GM23248 (cell line): ENCODE data around the gene IL19. TPM values are rescaled to one million over a fixed set of nuclear protein-coding genes. Genes with fewer than 3 reads are reported as not detected.

ENCODE experiments used
- DNase-seq: peaks from one replicate; pipeline ENCODE4 v3.0.0-alpha.2; 2015
- H2AFZ ChIP-seq: fragments of 200-600 bp; sonication (generic); 2 replicates; pipeline ENCODE4 v1.6.1; 2016; ENCODE audit warnings: antibody characterized with exemption
- H3F3A ChIP-seq: fragments of 200-600 bp; sonication (generic); 2 replicates; pipeline ENCODE4 v1.6.1; 2016; ENCODE audit warnings: mild to moderate bottlenecking, antibody characterized with exemption, mixed run types; ENCODE audit not compliant: insufficient read depth
- H3K27ac ChIP-seq: fragments of 200-600 bp; sonication (generic); 2 replicates; pipeline ENCODE4 v1.5.1; 2016; ENCODE audit warnings: mild to moderate bottlenecking
- H3K27me3 ChIP-seq: fragments of 200-600 bp; sonication (generic); replicated peaks from 2 replicates; pipeline ENCODE4 v1.6.1; 2016; ENCODE audit warnings: mild to moderate bottlenecking; ENCODE audit not compliant: insufficient read depth
- H3K36me3 ChIP-seq: fragments of 200-600 bp; sonication (generic); 2 replicates; pipeline ENCODE4 v1.6.1; 2016; ENCODE audit warnings: low read depth, mild to moderate bottlenecking
- H3K4me1 ChIP-seq: fragments of 200-600 bp; sonication (generic); 2 replicates; pipeline ENCODE4 v1.6.1; 2016; ENCODE audit warnings: mild to moderate bottlenecking; ENCODE audit not compliant: insufficient read depth
- H3K4me2 ChIP-seq: fragments of 200-600 bp; sonication (generic); one replicate; pipeline ENCODE4 v1.6.1; 2016; ENCODE audit warnings: mild to moderate bottlenecking; ENCODE audit not compliant: unreplicated experiment
- H3K4me3 ChIP-seq: fragments of 200-600 bp; sonication (generic); 2 replicates; pipeline ENCODE4 v1.5.1; 2016; ENCODE audit warnings: mild to moderate bottlenecking
- H3K79me2 ChIP-seq: fragments of 200-600 bp; sonication (generic); 2 replicates; pipeline ENCODE4 v1.6.1; 2016; ENCODE audit warnings: mild to moderate bottlenecking; ENCODE audit not compliant: insufficient read depth
- H3K9ac ChIP-seq: fragments of 200-600 bp; sonication (generic); 2 replicates; pipeline ENCODE4 v1.6.1; 2016; ENCODE audit warnings: mild to moderate bottlenecking
- H3K9me2 ChIP-seq: fragments of 200-600 bp; sonication (generic); 2 replicates; pipeline ENCODE4 v1.6.1; 2016; ENCODE audit warnings: mixed run types, mild to moderate bottlenecking, moderate library complexity; ENCODE audit not compliant: insufficient read depth
- H3K9me3 ChIP-seq: fragments of 200-600 bp; sonication (generic); one replicate; pipeline ENCODE4 v1.6.1; 2017; ENCODE audit warnings: low read depth
- H4K20me1 ChIP-seq: fragments of 200-600 bp; sonication (generic); 2 replicates; pipeline ENCODE4 v1.6.0; 2016; ENCODE audit not compliant: insufficient read depth
- EZH2 ChIP-seq: fragments of 200-600 bp; sonication (generic); IDR thresholded peaks from 2 replicates; pipeline ENCODE4 v1.6.1; 2018; ENCODE audit warnings: antibody characterized with exemption, mild to moderate bottlenecking; ENCODE audit not compliant: insufficient read depth, poor library complexity, severe bottlenecking
- EZH2phosphoT487 ChIP-seq: fragments of 200-600 bp; sonication (generic); IDR thresholded peaks from 2 replicates; pipeline ENCODE4 v1.6.1; 2018; ENCODE audit warnings: antibody characterized with exemption, moderate library complexity, mild to moderate bottlenecking, low read depth; ENCODE audit not compliant: insufficient read depth
- WGBS, 2 experiments: methylation state at CpG; one replicate each; pipeline ENCODE4 v1.1.6; 2015 to 2017; ENCODE audit warnings: low lambda C conversion rate in 2 of 2, low coverage in 1 of 2; ENCODE audit errors: missing lambda C conversion rate in 2 of 2; 5-methylcytosine and 5-hydroxymethylcytosine counted together
- in situ Hi-C: fragments of 300-500 bp; cut with MboI; formaldehyde crosslinking; loops from 2 replicates; pipeline ENCODE4 v1.15.0; 2020
- polyA plus RNA-seq: library from polyadenylated mRNA; unstranded; fragments of >200 nt; fragmentation: Nextera tagmentation; extraction: Ambion mirVana; gene quantifications from 2 replicates; pipeline ENCODE4 v1.2.1, GENCODE V29; 2016
- total RNA-seq: library from RNA; depleted of rRNA; stranded (reverse); fragments of >200 nt; shearing (Covaris generic); gene quantifications from 2 replicates; pipeline ENCODE4 v1.2.3, GENCODE V29; 2014

Gene IL19
- total and polyA plus RNA-seq, 2 experiments from 2014 or later: not detected

DNA sequence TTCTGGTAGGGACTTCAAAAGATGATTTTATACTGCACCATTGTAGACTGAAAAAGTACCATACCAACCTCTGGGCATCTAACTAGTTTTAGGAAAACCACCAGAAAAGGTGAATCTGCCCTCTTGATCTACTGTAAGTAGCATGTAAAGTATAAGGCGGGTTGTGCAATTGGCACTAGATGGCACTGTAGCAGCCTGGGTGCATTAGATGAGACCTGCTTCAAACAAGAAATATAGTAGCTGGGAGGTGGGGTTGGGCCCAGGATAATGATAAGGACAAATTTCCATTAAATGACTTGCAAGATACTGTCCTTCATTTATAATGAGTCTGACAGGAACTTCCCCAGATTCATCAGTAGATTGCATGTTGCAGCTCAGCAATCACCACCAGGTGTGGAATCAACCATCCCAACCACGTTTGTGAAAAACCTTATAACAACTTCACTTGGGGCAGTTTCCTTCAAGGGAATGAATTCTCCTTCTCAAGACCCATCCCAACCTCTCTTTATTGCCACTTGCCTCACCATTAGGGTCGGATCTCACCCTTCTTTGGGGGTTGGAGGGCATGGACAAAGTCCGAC, 39.0 kb downstream of the IL19 start:
- Histone ChIP-seq H3K4me1 (0 out of 2 replicates have a peak, but pooled peaks cover 1% of the 10 kb centered on the region), H3K4me3 (no peak overlapping the region), H3K79me2 (no peaks in the 10 kb centered on the region), H3K9ac (no peak overlapping the region), H3K9me3 (no peaks in the 10 kb centered on the region), H3K27ac (no peak overlapping the region), H3K4me2 (no peak overlapping the region), H3K9me2 (no peaks in the 10 kb centered on the region), H2AFZ (no peak overlapping the region), H3F3A (no peaks in the 10 kb centered on the region), H4K20me1 (no peaks in the 10 kb centered on the region), H3K27me3 (no peaks in the 10 kb centered on the region), H3K36me3 (no peaks in the 10 kb centered on the region)
- DNase-seq: peak; percentile 59
- in situ Hi-C loops: no loop called here
- 55 to 64% methylated on average over 4 of the region's 4 CpGs for WGBS, 2 experiments
- TF ChIP-seq EZH2phosphoT487 (no peak), EZH2 (no peak)

DNA sequence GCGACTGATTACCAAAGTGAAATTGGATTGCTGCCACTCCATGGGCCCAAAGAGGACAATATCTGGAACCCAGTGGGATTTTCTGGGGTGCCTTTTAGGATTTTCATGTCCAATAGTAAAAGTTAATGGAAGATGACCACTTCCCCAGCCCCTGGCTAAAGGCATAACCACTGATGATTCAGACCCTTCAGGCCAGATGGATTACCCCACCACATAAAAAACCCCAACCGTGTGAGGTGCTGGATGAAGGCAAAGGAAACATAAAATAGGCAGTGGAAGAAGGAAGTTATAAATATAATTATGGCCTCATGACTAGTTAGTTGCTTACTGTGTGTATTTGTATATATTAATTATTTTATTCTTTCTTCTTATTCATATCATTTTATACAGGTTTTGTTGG, 41.9 kb downstream of the IL19 start:
- Histone ChIP-seq H3K27ac (no peak overlapping the region), H3F3A (no peaks in the 10 kb centered on the region), H3K9me3 (no peaks in the 10 kb centered on the region), H3K36me3 (no peaks in the 10 kb centered on the region), H3K4me1 (0 out of 2 replicates have a peak, but pooled peaks cover 8% of the 10 kb centered on the region), H4K20me1 (no peaks in the 10 kb centered on the region), H3K4me2 (no peak overlapping the region), H3K9ac (no peak overlapping the region), H2AFZ (no peak overlapping the region), H3K27me3 (no peaks in the 10 kb centered on the region), H3K79me2 (no peaks in the 10 kb centered on the region), H3K9me2 (no peaks in the 10 kb centered on the region), H3K4me3 (no peak overlapping the region)
- no peak for TF ChIP-seq EZH2phosphoT487
- TF ChIP-seq EZH2: no peak
- in situ Hi-C loops: no loop called here
- 66 to 89% methylated on average over 2 of the region's 2 CpGs for WGBS, 2 experiments
- no peak for DNase-seq

DNA sequence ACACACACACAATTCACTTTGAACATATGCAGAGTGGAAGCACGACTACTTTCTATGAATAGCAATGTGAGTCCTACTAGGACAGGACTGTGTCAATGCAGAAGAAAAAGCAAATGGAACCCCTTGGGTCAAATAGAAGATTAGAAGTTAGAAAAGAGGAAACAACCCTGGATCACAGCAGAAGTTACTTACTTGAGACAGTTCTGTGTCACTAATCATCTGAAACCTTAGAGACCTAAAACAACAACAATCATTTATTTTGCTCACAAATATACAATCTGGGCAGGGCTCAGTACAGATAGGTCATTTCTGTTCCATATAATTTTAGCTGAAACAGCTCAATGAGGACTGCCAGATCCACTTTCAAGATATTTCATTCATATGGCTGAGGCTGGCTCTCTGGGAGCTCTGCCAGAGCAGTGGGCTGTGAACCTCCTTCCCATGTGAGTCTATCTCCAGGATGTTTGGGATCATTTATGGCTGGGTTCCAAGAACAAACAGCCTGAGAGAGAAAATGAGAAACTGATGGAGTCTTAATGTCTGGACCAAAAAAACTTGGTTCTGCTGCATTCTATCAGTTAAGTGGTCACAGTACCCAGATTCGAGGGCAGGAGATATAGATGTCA, 44.3 kb downstream of the IL19 start:
- WGBS, 2 experiments: 10 to 13% methylated on average over 2 of the region's 2 CpGs
- H3K27ac ChIP-seq: no peak overlapping the region

DNA sequence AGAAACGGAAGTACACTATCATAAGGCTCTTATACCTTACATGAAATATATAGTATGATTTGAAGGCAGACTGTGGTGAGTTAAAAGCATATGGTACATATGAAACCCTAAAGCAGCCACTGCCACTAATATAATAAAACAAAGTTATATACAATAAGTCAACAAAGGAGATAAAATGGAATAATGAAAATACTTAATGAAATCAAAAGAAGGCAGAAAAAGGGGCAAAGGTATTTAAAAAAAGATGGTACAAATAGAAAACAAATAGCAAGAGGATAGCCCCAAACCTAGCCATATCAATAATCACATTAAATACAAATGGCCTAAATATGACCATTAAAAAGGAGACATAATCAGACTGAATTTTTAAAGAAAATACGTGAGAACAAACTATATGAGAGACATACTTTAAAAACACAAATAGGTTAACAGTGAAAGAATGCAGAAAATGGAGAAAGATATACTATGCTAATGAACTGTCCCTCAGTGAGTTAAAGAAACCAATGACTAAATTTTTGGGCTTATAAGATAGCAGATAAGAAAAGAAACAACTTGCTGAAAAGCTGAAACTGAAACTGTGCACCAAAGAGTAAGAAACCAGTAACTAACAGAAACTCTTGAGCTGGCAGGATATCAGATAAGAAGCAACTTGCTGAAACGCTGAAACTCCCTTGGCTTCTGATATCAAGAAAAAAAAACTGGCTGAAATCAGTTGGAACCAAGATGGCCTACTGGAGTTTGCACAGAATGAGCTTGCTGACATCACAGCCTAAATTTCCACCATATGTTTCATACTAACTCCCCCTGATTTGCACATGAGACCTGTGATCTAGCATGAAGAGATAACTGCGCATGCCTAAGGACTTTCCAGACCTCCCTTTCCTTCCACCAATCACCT, 46.1 kb downstream of the IL19 start:
- DNase-seq: peak; percentile 23
- TF ChIP-seq EZH2: no peak
- no peak for TF ChIP-seq EZH2phosphoT487
- H3K4me2 ChIP-seq: no peak overlapping the region
- H3K27me3 ChIP-seq: no peaks in the 10 kb centered on the region
- no peaks in the 10 kb centered on the region for H3K79me2 ChIP-seq
- no peaks in the 10 kb centered on the region for H3K9me3 ChIP-seq
- in situ Hi-C loops: no loop called here
- H3K36me3 ChIP-seq: no peaks in the 10 kb centered on the region
- H3K4me1 ChIP-seq: 0 out of 2 replicates have a peak, but pooled peaks cover 8% of the 10 kb centered on the region
- WGBS, 2 experiments: 53 to 62% methylated on average over 4 of the region's 4 CpGs
- no peak overlapping the region for H3K9ac ChIP-seq
- no peak overlapping the region for H3K27ac ChIP-seq
- no peak overlapping the region for H3K4me3 ChIP-seq
- H3K9me2 ChIP-seq: no peaks in the 10 kb centered on the region
- H3F3A ChIP-seq: no peaks in the 10 kb centered on the region
- no peaks in the 10 kb centered on the region for H4K20me1 ChIP-seq
- peak overlapping the region; percentile 47 for H2AFZ ChIP-seq

More for the DNA sequence above, 44.3 kb downstream of the IL19 start:
- in situ Hi-C loops: no loop called here
- H3F3A ChIP-seq: no peaks in the 10 kb centered on the region
- H3K9me3 ChIP-seq: no peaks in the 10 kb centered on the region
- no peak overlapping the region for H3K4me3 ChIP-seq
- no peaks in the 10 kb centered on the region for H3K79me2 ChIP-seq
- TF ChIP-seq EZH2phosphoT487: no peak
- TF ChIP-seq EZH2: no peak
- 0 out of 2 replicates have a peak, but pooled peaks cover 8% of the 10 kb centered on the region for H3K4me1 ChIP-seq
- no peak overlapping the region for H2AFZ ChIP-seq
- no peaks in the 10 kb centered on the region for H3K9me2 ChIP-seq
- peak; percentile 51 for DNase-seq
- H3K9ac ChIP-seq: no peak overlapping the region
- no peaks in the 10 kb centered on the region for H3K27me3 ChIP-seq
- H4K20me1 ChIP-seq: no peaks in the 10 kb centered on the region
- H3K4me2 ChIP-seq: no peak overlapping the region
- no peaks in the 10 kb centered on the region for H3K36me3 ChIP-seq
